ENCODE results near the gene KLHL13. TPM values are rescaled to one million over a fixed set of nuclear protein-coding genes. Genes with fewer than 3 reads are reported as not detected.
"Not testable (repeated sequence)": the region's sequence is repeated elsewhere in the genome, so short reads cannot be mapped to it uniquely, and the experiment has no call there.

The KLHL13 gene
- total and polyA plus RNA-seq, 4 donors = 2.3 to 6.8 (median 3.9) TPM

DNA sequence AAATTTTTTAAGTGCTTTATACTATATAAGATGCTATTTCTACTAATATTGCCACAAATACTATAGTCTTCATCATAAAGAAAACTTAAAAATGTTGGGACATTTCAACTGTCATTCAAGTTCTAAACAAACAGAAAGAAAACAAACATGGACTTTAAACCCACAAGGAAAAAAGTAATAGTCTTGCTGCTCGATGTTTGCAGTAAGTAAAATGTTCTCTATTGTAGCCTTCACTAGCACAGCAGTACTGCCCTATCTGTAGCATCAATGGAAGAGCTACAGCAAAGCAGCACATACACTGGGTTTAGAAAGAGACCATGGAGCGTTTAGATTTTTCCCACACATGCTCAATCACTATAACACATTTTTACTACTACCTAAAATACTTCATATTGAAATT, 146.8 kb downstream of the KLHL13 start:
- Histone ChIP-seq H3K4me3 (ENCODE audit: low read length in 2 of 2) (no peak overlapping the region), H3K4me1 (ENCODE audit: control insufficient read depth in 1 of 2, insufficient read depth in 2 of 2, low read length in 2 of 2) (peaks cover 0 to 3% of the 10 kb centered on the region in 2 donors), H3K36me3 (ENCODE audit: control insufficient read depth in 1 of 2, insufficient read depth in 2 of 2, low read length in 1 of 2) (no peaks in the 10 kb centered on the region), H3K9me3 (ENCODE audit: control insufficient read depth, low read length) (no peaks in the 10 kb centered on the region), H3K27ac (ENCODE audit: low read depth in 1 of 2, low read length in 2 of 2) (no peak overlapping the region), H3K27me3 (ENCODE audit: control insufficient read depth in 1 of 2, insufficient read depth in 2 of 2, low read length in 1 of 2) (no peaks in the 10 kb centered on the region)
- DNase-seq (no peak), ATAC-seq (ENCODE audit: low FRiP score) (no peak)
- intact Hi-C loops (cut with DNase I) = no loop called here
- WGBS, 2 donors = 59 to 93% methylated on average over 2 of the region's 2 CpGs

DNA sequence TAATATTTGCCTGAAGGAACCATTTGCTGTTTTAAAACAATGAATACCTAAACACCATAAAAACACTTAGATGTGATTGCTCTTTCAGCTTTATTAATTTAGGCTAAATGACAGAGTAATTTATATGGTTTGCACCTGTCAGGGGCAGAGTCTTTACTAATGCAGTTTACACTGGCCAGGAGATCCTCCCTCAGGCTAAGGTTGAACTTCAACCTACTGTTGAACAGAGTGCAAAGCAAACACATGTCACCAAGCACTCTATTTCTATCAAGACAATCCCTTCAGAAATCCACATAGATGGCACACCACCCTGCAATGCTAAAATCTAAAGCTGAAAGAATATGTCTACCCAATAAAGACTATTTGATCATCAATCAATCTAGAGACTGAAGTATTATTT, 147.3 kb downstream of the KLHL13 start:
- H3K27me3 ChIP-seq (ENCODE audit: control insufficient read depth in 1 of 2, insufficient read depth in 2 of 2, low read length in 1 of 2) = no peaks in the 10 kb centered on the region
- ATAC-seq (ENCODE audit: low FRiP score) = no peak
- H3K9me3 ChIP-seq (ENCODE audit: control insufficient read depth, low read length) = no peaks in the 10 kb centered on the region
- DNase-seq = no peak
- peaks cover 0 to 3% of the 10 kb centered on the region in 2 donors for H3K4me1 ChIP-seq (ENCODE audit: control insufficient read depth in 1 of 2, insufficient read depth in 2 of 2, low read length in 2 of 2)
- no peak overlapping the region for H3K4me3 ChIP-seq (ENCODE audit: low read length in 2 of 2)
- no peak overlapping the region for H3K27ac ChIP-seq (ENCODE audit: low read depth in 1 of 2, low read length in 2 of 2)
- H3K36me3 ChIP-seq (ENCODE audit: control insufficient read depth in 1 of 2, insufficient read depth in 2 of 2, low read length in 1 of 2) = no peaks in the 10 kb centered on the region
- intact Hi-C loops (cut with DNase I) = no loop called here

DNA sequence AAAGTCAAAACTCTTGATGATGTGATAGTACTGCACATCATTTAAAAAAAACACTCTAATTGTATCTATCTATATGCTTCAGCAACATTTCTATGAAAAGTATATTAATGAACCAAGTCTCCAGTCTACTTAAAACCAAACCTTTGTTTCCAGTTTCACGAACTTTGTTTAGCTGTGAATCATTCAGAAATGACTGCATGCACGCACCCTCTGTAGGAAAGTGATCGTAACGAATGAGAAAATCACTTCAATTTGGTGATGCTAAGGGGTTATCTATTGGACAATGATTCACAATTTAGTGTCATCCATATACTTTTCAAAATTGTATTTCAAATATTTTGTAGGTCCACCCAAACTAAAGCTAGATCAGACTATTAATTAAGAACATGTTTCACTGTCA, 157.6 kb downstream of the KLHL13 start:
- Histone ChIP-seq H3K4me3 (ENCODE audit: low read length in 2 of 2) (no peak overlapping the region), H3K4me1 (ENCODE audit: control insufficient read depth in 1 of 2, insufficient read depth in 2 of 2, low read length in 2 of 2) (no peaks in the 10 kb centered on the region), H3K9me3 (ENCODE audit: control insufficient read depth, low read length) (no peaks in the 10 kb centered on the region), H3K27me3 (ENCODE audit: control insufficient read depth in 1 of 2, insufficient read depth in 2 of 2, low read length in 1 of 2) (no peaks in the 10 kb centered on the region), H3K27ac (ENCODE audit: low read depth in 1 of 2, low read length in 2 of 2) (no peak overlapping the region), H3K36me3 (ENCODE audit: control insufficient read depth in 1 of 2, insufficient read depth in 2 of 2, low read length in 1 of 2) (no peaks in the 10 kb centered on the region)
- DNase-seq (no peak), ATAC-seq (ENCODE audit: low FRiP score) (no peak)
- intact Hi-C loops (cut with DNase I) = no loop called here
- 84 to 97% methylated on average over 4 of the region's 4 CpGs for WGBS, 2 donors

DNA sequence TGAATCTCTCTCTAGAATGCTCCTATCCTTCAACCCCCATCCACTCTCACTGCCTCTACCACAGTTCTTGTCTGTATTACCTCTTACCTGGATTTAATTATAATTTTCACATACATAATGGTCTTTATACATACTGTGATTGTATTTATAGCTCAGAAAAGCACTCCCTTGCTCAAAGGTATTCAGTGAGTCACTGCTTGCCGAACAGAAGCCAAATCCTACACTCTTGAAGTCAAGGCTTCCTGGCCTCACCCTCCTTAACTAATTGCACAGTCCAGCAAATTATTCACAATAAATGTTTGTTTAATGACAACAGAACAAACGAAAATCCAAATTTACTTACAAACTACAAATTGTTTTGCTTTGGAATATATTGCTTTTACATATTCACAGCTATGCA, 159.5 kb downstream of the KLHL13 start:
- H3K27ac ChIP-seq (ENCODE audit: low read depth in 1 of 2, low read length in 2 of 2) = no peak overlapping the region
- H3K27me3 ChIP-seq (ENCODE audit: control insufficient read depth in 1 of 2, insufficient read depth in 2 of 2, low read length in 1 of 2) = no peaks in the 10 kb centered on the region
- H3K36me3 ChIP-seq (ENCODE audit: control insufficient read depth in 1 of 2, insufficient read depth in 2 of 2, low read length in 1 of 2) = no peaks in the 10 kb centered on the region
- no peak overlapping the region for H3K4me3 ChIP-seq (ENCODE audit: low read length in 2 of 2)
- 28 to 35% methylated on average over 2 of the region's 2 CpGs for WGBS, 2 donors
- no peaks in the 10 kb centered on the region for H3K4me1 ChIP-seq (ENCODE audit: control insufficient read depth in 1 of 2, insufficient read depth in 2 of 2, low read length in 2 of 2)
- ATAC-seq (ENCODE audit: low FRiP score) (no peak), DNase-seq (no peak)
- no peaks in the 10 kb centered on the region for H3K9me3 ChIP-seq (ENCODE audit: control insufficient read depth, low read length)
- intact Hi-C loops (cut with DNase I) = no loop called here

DNA sequence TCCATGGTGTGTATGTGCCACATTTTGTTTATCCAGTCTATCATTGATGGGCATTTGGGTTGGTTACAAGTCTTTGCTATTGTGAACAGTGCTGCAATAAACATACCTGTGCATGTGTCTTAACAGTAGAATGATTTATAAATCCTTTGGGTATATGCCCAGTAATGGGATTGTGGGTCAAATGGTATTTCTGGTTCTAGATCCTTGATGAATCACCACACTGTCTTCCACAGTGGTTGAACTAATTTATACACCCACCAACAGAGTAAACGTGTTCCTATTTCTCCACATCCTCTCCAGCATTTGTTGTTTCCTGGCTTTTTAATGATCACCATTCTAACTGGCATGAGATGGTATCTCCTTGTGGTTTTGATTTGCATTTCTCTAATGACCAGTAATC, 177.3 kb downstream of the KLHL13 start:
- H3K4me1 ChIP-seq (ENCODE audit: control insufficient read depth in 1 of 2, insufficient read depth in 2 of 2, low read length in 2 of 2); H3K36me3 ChIP-seq (ENCODE audit: control insufficient read depth in 1 of 2, insufficient read depth in 2 of 2, low read length in 1 of 2); H3K9me3 ChIP-seq (ENCODE audit: control insufficient read depth, low read length); ATAC-seq (ENCODE audit: low FRiP score); H3K4me3 ChIP-seq (ENCODE audit: low read length in 2 of 2); H3K27me3 ChIP-seq (ENCODE audit: control insufficient read depth in 1 of 2, insufficient read depth in 2 of 2, low read length in 1 of 2); intact Hi-C loops (cut with DNase I); DNase-seq; H3K27ac ChIP-seq (ENCODE audit: low read depth in 1 of 2, low read length in 2 of 2): not testable (repeated sequence)
- 70 to 98% methylated on average over 1 of the region's 1 CpG for WGBS, 2 donors

DNA sequence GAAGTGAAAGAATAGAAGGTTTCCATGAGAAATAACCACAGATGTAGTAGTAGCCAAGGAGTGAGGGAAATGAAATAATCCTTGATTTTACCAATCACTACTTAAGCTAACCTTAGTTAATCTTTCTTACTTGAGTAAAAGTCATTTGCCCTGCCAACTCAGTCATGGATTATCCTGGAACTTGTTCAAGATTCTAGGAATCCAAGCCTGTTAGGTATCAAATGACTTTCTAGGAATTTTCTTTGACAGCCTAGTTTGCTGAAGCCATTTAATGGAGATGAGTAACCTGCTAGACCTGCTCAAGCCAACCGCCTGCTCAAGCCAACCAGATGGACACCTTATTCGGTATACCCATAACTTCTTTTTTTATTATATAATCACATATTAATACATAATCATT, 180.5 kb downstream of the KLHL13 start:
- Histone ChIP-seq H3K4me1 (ENCODE audit: control insufficient read depth in 1 of 2, insufficient read depth in 2 of 2, low read length in 2 of 2) (no peaks in the 10 kb centered on the region), H3K4me3 (ENCODE audit: low read length in 2 of 2) (no peak overlapping the region), H3K27ac (ENCODE audit: low read depth in 1 of 2, low read length in 2 of 2) (no peak overlapping the region), H3K9me3 (ENCODE audit: control insufficient read depth, low read length) (no peaks in the 10 kb centered on the region), H3K27me3 (ENCODE audit: control insufficient read depth in 1 of 2, insufficient read depth in 2 of 2, low read length in 1 of 2) (no peaks in the 10 kb centered on the region), H3K36me3 (ENCODE audit: control insufficient read depth in 1 of 2, insufficient read depth in 2 of 2, low read length in 1 of 2) (no peaks in the 10 kb centered on the region)
- DNase-seq (no peak), ATAC-seq (ENCODE audit: low FRiP score) (no peak)
- WGBS, 2 donors = 78 to 92% methylated on average over 2 of the region's 2 CpGs
- intact Hi-C loops (cut with DNase I) = no loop called here

DNA sequence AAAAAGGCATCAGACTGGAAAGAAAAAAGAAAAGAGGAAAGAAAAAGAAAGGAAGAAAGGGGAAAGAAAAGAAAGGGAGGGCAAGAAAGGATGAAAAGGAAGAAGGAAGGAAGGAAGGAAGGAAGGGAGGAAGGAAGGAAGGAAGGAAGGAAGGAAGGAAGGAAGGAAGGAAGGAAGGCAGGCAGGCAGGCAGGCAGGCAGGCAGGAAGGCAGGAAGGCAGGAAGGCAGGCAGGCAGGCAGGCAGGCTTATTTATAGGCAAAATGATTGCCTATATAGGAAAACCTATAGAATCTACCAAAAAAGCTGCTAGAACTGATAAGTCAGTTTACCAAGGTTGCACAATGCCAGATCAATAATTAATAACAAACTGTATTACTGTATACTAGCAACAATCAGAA, 186.5 kb downstream of the KLHL13 start:
- H3K27ac ChIP-seq (ENCODE audit: low read depth in 1 of 2, low read length in 2 of 2); H3K9me3 ChIP-seq (ENCODE audit: control insufficient read depth, low read length); H3K4me1 ChIP-seq (ENCODE audit: control insufficient read depth in 1 of 2, insufficient read depth in 2 of 2, low read length in 2 of 2); H3K27me3 ChIP-seq (ENCODE audit: control insufficient read depth in 1 of 2, insufficient read depth in 2 of 2, low read length in 1 of 2); DNase-seq; intact Hi-C loops (cut with DNase I); ATAC-seq (ENCODE audit: low FRiP score); H3K4me3 ChIP-seq (ENCODE audit: low read length in 2 of 2); H3K36me3 ChIP-seq (ENCODE audit: control insufficient read depth in 1 of 2, insufficient read depth in 2 of 2, low read length in 1 of 2): not testable (repeated sequence)

DNA sequence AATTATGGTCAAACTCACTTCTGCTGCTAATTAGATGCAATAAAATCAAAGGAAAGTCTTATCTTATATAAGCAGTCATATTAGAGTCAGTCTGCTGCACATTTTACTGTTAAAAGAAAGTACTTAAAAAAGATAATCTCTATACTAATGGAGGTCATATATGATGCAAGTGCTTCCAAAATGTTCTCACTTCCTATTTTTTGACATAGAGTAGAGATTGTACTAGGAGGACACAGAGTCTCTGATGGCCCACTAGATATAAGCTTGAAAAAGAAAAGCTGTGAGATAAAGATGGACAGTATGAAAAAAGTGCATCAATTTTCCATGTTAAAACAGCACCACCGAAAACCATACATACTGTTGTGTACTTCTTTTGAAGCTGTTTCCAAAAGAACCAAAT, 196.9 kb downstream of the KLHL13 start:
- WGBS, 2 donors = 59 to 93% methylated on average over 1 of the region's 1 CpG
- DNase-seq (no peak), ATAC-seq (ENCODE audit: low FRiP score) (no peak)
- Histone ChIP-seq H3K27me3 (ENCODE audit: control insufficient read depth in 1 of 2, insufficient read depth in 2 of 2, low read length in 1 of 2) (no peaks in the 10 kb centered on the region), H3K9me3 (ENCODE audit: control insufficient read depth, low read length) (no peaks in the 10 kb centered on the region), H3K27ac (ENCODE audit: low read depth in 1 of 2, low read length in 2 of 2) (no peak overlapping the region), H3K4me1 (ENCODE audit: control insufficient read depth in 1 of 2, insufficient read depth in 2 of 2, low read length in 2 of 2) (no peaks in the 10 kb centered on the region), H3K4me3 (ENCODE audit: low read length in 2 of 2) (no peak overlapping the region), H3K36me3 (ENCODE audit: control insufficient read depth in 1 of 2, insufficient read depth in 2 of 2, low read length in 1 of 2) (no peaks in the 10 kb centered on the region)
- intact Hi-C loops (cut with DNase I) = no loop called here

DNA sequence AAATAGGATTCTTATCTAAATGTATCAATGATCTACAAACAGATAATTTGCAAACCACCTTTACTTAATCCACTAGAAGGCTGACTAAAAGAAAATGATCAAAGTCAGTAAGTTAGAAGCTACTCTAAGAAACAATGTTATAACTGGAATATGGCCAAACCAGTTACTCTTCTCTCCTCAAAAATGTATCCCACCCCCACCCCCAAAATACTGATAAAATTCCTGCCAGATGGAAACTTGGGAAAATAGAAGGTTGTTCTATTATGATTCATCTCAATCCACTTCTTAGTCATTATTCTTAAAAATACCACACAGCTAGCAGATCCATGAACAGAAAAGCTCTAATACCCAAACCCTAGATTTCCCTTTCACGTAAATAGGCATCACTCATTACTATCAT, 206.4 kb downstream of the KLHL13 start:
- no peak for DNase-seq
- no peak overlapping the region for H3K4me3 ChIP-seq (ENCODE audit: low read length in 2 of 2)
- ATAC-seq (ENCODE audit: low FRiP score) = no peak
- no peaks in the 10 kb centered on the region for H3K9me3 ChIP-seq (ENCODE audit: control insufficient read depth, low read length)
- WGBS, 2 donors = 71 to 94% methylated on average over 1 of the region's 1 CpG
- no peaks in the 10 kb centered on the region for H3K36me3 ChIP-seq (ENCODE audit: control insufficient read depth in 1 of 2, insufficient read depth in 2 of 2, low read length in 1 of 2)
- no peaks in the 10 kb centered on the region for H3K27me3 ChIP-seq (ENCODE audit: control insufficient read depth in 1 of 2, insufficient read depth in 2 of 2, low read length in 1 of 2)
- no peaks in the 10 kb centered on the region for H3K4me1 ChIP-seq (ENCODE audit: control insufficient read depth in 1 of 2, insufficient read depth in 2 of 2, low read length in 2 of 2)
- no peak overlapping the region for H3K27ac ChIP-seq (ENCODE audit: low read depth in 1 of 2, low read length in 2 of 2)
- intact Hi-C loops (cut with DNase I) = no loop called here

Measured in aorta (tissue), 5 donors.